C4-2B (cell line): ENCODE measurements around the gene UGT2B11.
"Not testable (repeated sequence)": the region's sequence is repeated elsewhere in the genome, so short reads cannot be mapped to it uniquely, and the experiment has no call there.

Experiments
- ZFX ChIP-seq: fragments of 450-650 bp; IDR thresholded peaks from 2 replicates; pipeline ENCODE4 v1.6.1; 2017
- TF ChIP-seq, protein P1 (sequence below): fragments of 450-650 bp; conservative IDR thresholded peaks from 2 replicates; pipeline ENCODE4 v1.5.1; 2017; ENCODE audit warnings: mild to moderate bottlenecking

DNA sequence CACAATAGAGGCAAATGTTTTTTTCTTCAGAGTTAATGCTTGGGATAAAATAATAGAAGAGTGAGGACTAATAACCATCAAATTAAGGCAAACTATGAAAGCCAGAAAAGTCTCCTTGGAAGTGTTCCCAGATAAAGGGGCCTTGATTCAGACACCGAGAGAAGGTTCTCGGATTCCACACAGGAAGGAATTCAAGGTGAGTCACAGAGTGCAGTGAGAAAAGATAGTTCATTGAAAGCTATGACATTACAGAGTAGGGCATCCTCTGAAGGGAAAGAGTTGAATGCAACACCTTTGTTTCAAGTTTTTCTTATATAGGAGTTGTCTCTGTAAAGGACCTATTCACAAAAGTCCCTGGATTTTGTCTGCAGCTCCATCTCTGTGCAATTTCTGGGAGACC, 3.9 kb upstream of the UGT2B11 start:
- TF ChIP-seq, protein P1, sequence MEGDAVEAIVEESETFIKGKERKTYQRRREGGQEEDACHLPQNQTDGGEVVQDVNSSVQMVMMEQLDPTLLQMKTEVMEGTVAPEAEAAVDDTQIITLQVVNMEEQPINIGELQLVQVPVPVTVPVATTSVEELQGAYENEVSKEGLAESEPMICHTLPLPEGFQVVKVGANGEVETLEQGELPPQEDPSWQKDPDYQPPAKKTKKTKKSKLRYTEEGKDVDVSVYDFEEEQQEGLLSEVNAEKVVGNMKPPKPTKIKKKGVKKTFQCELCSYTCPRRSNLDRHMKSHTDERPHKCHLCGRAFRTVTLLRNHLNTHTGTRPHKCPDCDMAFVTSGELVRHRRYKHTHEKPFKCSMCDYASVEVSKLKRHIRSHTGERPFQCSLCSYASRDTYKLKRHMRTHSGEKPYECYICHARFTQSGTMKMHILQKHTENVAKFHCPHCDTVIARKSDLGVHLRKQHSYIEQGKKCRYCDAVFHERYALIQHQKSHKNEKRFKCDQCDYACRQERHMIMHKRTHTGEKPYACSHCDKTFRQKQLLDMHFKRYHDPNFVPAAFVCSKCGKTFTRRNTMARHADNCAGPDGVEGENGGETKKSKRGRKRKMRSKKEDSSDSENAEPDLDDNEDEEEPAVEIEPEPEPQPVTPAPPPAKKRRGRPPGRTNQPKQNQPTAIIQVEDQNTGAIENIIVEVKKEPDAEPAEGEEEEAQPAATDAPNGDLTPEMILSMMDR = not testable (repeated sequence)
- TF ChIP-seq ZFX = not testable (repeated sequence)
